B cell (primary cell): ENCODE measurements around the gene PARVA. TPM values are rescaled to one million over a fixed set of nuclear protein-coding genes. Genes with fewer than 3 reads are reported as not detected.

Source experiments
- ATAC-seq: fragments of 200-7000 bp; cut with Tn5 transposase; one replicate; pipeline ENCODE4 v1.10.0; 2021; ENCODE audit warnings: low read depth, mild to moderate bottlenecking, moderate number of reproducible peaks, moderate library complexity
- CTCF ChIA-PET: fragments of 350-600 bp; sonication (Branson Sonifier 250); formaldehyde crosslinking; loops from one replicate; lab custom pipeline; 2021; ENCODE audit warnings: antibody characterized with exemption, inconsistent platforms; lab: Charles Lee
- POLR2A ChIA-PET: fragments of 350-600 bp; sonication (Branson Sonifier 250); formaldehyde crosslinking; loops from one replicate; lab custom pipeline; 2021; ENCODE audit warnings: antibody characterized with exemption; lab: Charles Lee
- DNase-seq: peaks from one replicate; pipeline ENCODE4 v3.0.0; 2013
- H2AFZ ChIP-seq: 2 replicates; pipeline ENCODE4 v1.6.1; 2012; ENCODE audit warnings: mild to moderate bottlenecking, low read depth, low read length; ENCODE audit not compliant: insufficient read depth, poor library complexity, severe bottlenecking
- H3K27ac ChIP-seq, 2 donors: 1 replicate in 1 of 2; 2 replicates in 1 of 2; pipeline ENCODE4 v1.5.1; 2012 to 2013; ENCODE audit warnings: low read length in 2 of 2, mild to moderate bottlenecking in 2 of 2, moderate library complexity in 1 of 2
- H3K27me3 ChIP-seq, 4 experiments: fragments of 200-600 bp in 1 of 4; sonication (generic) in 1 of 4; replicated peaks in 1 of 4; 1 replicate in 2 of 4; 2 replicates in 2 of 4; pipeline versions ENCODE4 v1.6.1 to v1.7.0; 2013 to 2016; ENCODE audit warnings: low read length in 3 of 4, mild to moderate bottlenecking in 2 of 4, mixed read lengths in 1 of 4, moderate library complexity in 1 of 4; ENCODE audit not compliant: insufficient read depth in 4 of 4, control insufficient read depth in 3 of 4; ENCODE audit errors: control extremely low read depth in 1 of 4
- H3K36me3 ChIP-seq, 2 experiments: replicated peaks in 1 of 2; 1 replicate in 1 of 2; 2 replicates in 1 of 2; pipeline versions ENCODE4 v1.6.1 to v1.7.1; 2013; ENCODE audit warnings: low read length in 1 of 2; ENCODE audit not compliant: insufficient read depth in 2 of 2, control insufficient read depth in 1 of 2; ENCODE audit errors: control extremely low read depth in 1 of 2, extremely low read depth in 1 of 2
- H3K4me1 ChIP-seq, 2 donors: fragments of 200-600 bp in 1 of 2; sonication (generic) in 1 of 2; 1 replicate in 1 of 2; 2 replicates in 1 of 2; pipeline versions ENCODE4 v1.5.1 to v1.6.1; 2013 to 2017; ENCODE audit warnings: low read length in 2 of 2; ENCODE audit not compliant: control insufficient read depth in 2 of 2, insufficient read depth in 2 of 2
- H3K4me2 ChIP-seq: replicated peaks from 2 replicates; pipeline ENCODE3; 2012; ENCODE audit warnings: mild to moderate bottlenecking, low read depth, low read length; ENCODE audit not compliant: poor library complexity, severe bottlenecking
- H3K4me3 ChIP-seq, 5 experiments: fragments of 200-600 bp in 1 of 5; sonication (generic) in 1 of 5; 1 replicate in 3 of 5; 2 replicates in 2 of 5; pipeline versions ENCODE4 v1.5.1 to v1.7.0; 2011 to 2016; ENCODE audit warnings: low read length in 4 of 5, mild to moderate bottlenecking in 4 of 5, low read depth in 2 of 5, control low read depth in 1 of 5, moderate library complexity in 1 of 5; ENCODE audit not compliant: insufficient read depth in 1 of 5; ENCODE audit errors: control extremely low read depth in 1 of 5, extremely low read depth in 1 of 5
- H3K79me2 ChIP-seq: fragments of 200-600 bp; sonication (generic); one replicate; pipeline ENCODE4 v1.6.0; 2016; ENCODE audit warnings: low read length; ENCODE audit not compliant: control insufficient read depth, insufficient read depth
- H3K9ac ChIP-seq: fragments of 200-600 bp; sonication (generic); 2 replicates; pipeline ENCODE4 v1.6.1; 2017; ENCODE audit warnings: mild to moderate bottlenecking, low read length, moderate library complexity
- H3K9me3 ChIP-seq, 3 donors: one replicate each; pipeline versions ENCODE4 v1.6.1 to v1.7.1; 2013; ENCODE audit warnings: low read length in 2 of 3; ENCODE audit not compliant: control insufficient read depth in 2 of 3, insufficient read depth in 1 of 3; ENCODE audit errors: control extremely low read depth in 1 of 3
- H4K20me1 ChIP-seq: 2 replicates; pipeline ENCODE4 v1.6.0; 2012; ENCODE audit warnings: mild to moderate bottlenecking, low read length; ENCODE audit not compliant: insufficient read depth, control insufficient read depth, poor library complexity, severe bottlenecking
- H3K27ac Mint-ChIP-seq: one replicate; pipeline ENCODE4 v1.8.0; 2021; ENCODE audit warnings: mixed read lengths
- H3K27me3 Mint-ChIP-seq: one replicate; pipeline ENCODE4 v1.8.0; 2021; ENCODE audit warnings: mixed read lengths
- H3K4me1 Mint-ChIP-seq: one replicate; pipeline ENCODE4 v1.8.0; 2021; ENCODE audit warnings: mixed read lengths
- H3K4me3 Mint-ChIP-seq: one replicate; pipeline ENCODE4 v1.8.0; 2021; ENCODE audit warnings: mixed read lengths
- H3K9me3 Mint-ChIP-seq: one replicate; pipeline ENCODE4 v1.8.0; 2022; ENCODE audit warnings: mixed read lengths; ENCODE audit not compliant: insufficient read depth
- EZH2 ChIP-seq: IDR thresholded peaks from 2 replicates; pipeline ENCODE4 v1.6.1; 2012; ENCODE audit warnings: borderline replicate concordance, low read depth, mild to moderate bottlenecking, moderate library complexity, low read length; ENCODE audit not compliant: insufficient read depth, poor library complexity, severe bottlenecking
- WGBS: methylation state at CpG from one replicate; pipeline ENCODE4 v1.1.5; 2013; ENCODE audit warnings: missing lambda C conversion rate; ENCODE audit not compliant: insufficient coverage; 5-methylcytosine and 5-hydroxymethylcytosine counted together
- intact Hi-C: fragments of 100-400 bp; cut with micrococcal nuclease; formaldehyde crosslinking; loops from one replicate; pipeline ENCODE4 v1.10.0; 2022
- polyA plus RNA-seq: library from polyadenylated mRNA; depleted of rRNA; stranded (reverse); fragments of >200 nt; gene quantifications from 2 replicates; pipeline ENCODE4 v1.2.3, GENCODE V29; 2012
- total RNA-seq, 2 donors: library from RNA; stranded (reverse); fragments of 120-200 nt in 1 of 2; gene quantifications; 1 replicate in 1 of 2; 2 replicates in 1 of 2; pipeline versions ENCODE4 v1.2.3 to v1.2.4, GENCODE V29; 2013 to 2022
- TF ChIP-seq, protein P1 (sequence below): fragments of 200-600 bp; IDR thresholded peaks from one replicate; pipeline ENCODE4 v1.8.0; 2022; ENCODE audit warnings: antibody characterized with exemption, mild to moderate bottlenecking

Gene PARVA
- total and polyA plus RNA-seq, 2 donors (not counting 1 experiment from before 2014, with no cell fraction given), result not detected

DNA sequence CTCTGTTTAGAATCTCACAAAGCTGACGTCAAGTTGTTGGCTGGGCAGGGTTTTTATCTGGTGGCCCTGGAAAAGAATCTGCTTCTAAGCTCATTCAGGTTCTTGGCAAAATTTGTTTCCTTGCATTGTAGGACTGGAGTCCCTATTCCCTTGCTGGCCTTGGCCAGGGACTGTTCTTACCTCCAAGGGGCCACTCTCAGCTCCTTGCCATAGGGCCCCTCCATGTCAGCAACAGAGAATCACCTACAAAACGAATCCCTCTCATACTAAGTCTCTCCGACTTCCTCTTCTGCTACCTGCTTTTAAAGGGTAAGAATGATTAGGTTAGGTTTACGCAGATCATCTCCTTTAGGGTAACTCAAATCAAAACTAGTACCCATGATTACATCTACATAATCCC is 63.2 kb downstream of the PARVA start:
- DNase-seq (no peak), ATAC-seq (no peak)
- no peak overlapping the region for H3K9ac ChIP-seq
- POLR2A ChIA-PET, result no interaction called here
- CTCF ChIA-PET, result no interaction called here
- Mint-ChIP-seq H3K4me3 (no peak overlapping the region), H3K27ac (no peak overlapping the region), H3K27me3 (no peaks in the 10 kb centered on the region), H3K4me1 (no peaks in the 10 kb centered on the region), H3K9me3 (peaks cover 4% of the 10 kb centered on the region)
- H4K20me1 ChIP-seq, result no peaks in the 10 kb centered on the region
- no CpG with 5 or more reads among the region's 4 CpGs for WGBS
- intact Hi-C loops, result no loop called here
- no peaks in the 10 kb centered on the region for H3K4me1 ChIP-seq
- no peak overlapping the region for H2AFZ ChIP-seq
- no peaks in the 10 kb centered on the region for H3K36me3 ChIP-seq
- H3K4me3 ChIP-seq, result no peak overlapping the region
- no peak overlapping the region for H3K4me2 ChIP-seq
- no peaks in the 10 kb centered on the region for H3K9me3 ChIP-seq
- TF ChIP-seq, protein P1, sequence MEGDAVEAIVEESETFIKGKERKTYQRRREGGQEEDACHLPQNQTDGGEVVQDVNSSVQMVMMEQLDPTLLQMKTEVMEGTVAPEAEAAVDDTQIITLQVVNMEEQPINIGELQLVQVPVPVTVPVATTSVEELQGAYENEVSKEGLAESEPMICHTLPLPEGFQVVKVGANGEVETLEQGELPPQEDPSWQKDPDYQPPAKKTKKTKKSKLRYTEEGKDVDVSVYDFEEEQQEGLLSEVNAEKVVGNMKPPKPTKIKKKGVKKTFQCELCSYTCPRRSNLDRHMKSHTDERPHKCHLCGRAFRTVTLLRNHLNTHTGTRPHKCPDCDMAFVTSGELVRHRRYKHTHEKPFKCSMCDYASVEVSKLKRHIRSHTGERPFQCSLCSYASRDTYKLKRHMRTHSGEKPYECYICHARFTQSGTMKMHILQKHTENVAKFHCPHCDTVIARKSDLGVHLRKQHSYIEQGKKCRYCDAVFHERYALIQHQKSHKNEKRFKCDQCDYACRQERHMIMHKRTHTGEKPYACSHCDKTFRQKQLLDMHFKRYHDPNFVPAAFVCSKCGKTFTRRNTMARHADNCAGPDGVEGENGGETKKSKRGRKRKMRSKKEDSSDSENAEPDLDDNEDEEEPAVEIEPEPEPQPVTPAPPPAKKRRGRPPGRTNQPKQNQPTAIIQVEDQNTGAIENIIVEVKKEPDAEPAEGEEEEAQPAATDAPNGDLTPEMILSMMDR, result no peak
- no peak for TF ChIP-seq EZH2
- no peaks in the 10 kb centered on the region for H3K79me2 ChIP-seq
- H3K27me3 ChIP-seq, result no peaks in the 10 kb centered on the region
- H3K27ac ChIP-seq, result no peak overlapping the region

DNA sequence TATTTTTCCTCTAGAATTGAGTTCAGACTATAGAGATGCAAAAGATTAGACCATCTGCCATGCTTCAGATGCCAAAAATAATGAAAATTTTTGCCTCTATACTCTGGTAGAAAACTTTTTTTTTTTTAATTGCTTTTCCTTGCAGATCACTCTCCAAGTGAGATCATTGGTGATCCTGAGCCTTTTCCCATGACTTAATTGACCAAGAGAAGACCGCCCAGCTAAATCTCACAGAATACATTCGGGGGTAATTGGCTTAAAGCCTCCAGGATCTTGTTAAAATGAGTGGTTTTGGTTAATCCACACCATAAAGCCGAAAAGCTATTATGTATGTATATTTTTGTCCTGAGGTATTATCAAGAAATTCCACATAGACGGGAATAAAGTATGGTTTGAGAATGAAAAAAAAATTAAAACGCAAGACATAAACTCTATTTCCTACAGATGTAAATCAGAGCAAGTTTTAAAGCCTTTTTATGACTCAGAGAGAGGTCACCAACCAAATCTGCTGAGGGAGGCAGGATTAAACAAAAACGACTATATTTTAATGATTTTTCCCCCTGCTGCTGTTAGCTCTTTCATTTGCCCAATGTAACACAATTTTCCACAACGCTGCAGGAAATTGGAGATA is 64.0 kb downstream of the PARVA start:
- Mint-ChIP-seq H3K4me3 (no peak overlapping the region), H3K27me3 (no peaks in the 10 kb centered on the region), H3K27ac (no peak overlapping the region), H3K4me1 (no peaks in the 10 kb centered on the region), H3K9me3 (peaks cover 4% of the 10 kb centered on the region)
- H3K9me3 ChIP-seq, result no peaks in the 10 kb centered on the region
- ChIA-PET POLR2A (no interaction called here), CTCF (no interaction called here)
- H3K4me3 ChIP-seq, result no peak overlapping the region
- H3K4me1 ChIP-seq, result no peaks in the 10 kb centered on the region
- H3K27ac ChIP-seq, result no peak overlapping the region
- DNase-seq, result no peak
- H3K4me2 ChIP-seq, result no peak overlapping the region
- H3K9ac ChIP-seq, result no peak overlapping the region
- H2AFZ ChIP-seq, result no peak overlapping the region
- H3K79me2 ChIP-seq, result no peaks in the 10 kb centered on the region
- ATAC-seq, result no peak
- intact Hi-C loops, result no loop called here
- no CpG with 5 or more reads among the region's 7 CpGs for WGBS
- H4K20me1 ChIP-seq, result no peaks in the 10 kb centered on the region
- TF ChIP-seq, protein P1, result no peak
- TF ChIP-seq EZH2, result no peak
- H3K36me3 ChIP-seq, result no peaks in the 10 kb centered on the region
- H3K27me3 ChIP-seq, result no peaks in the 10 kb centered on the region
